Body of pancreas (tissue), 4 donors: ENCODE measurements around the gene OR6C65. TPM values are rescaled to one million over a fixed set of nuclear protein-coding genes. Genes with fewer than 3 reads are reported as not detected.
A peak's percentile ranks its signal among the peaks of the same experiment; 100 is the strongest.

Experiments
- ATAC-seq: fragments of 150-250 bp; one replicate; pipeline ENCODE4 v1.9.1; 2016
- DNase-seq, 4 donors: peaks; one replicate each; pipeline ENCODE4 v3.0.0-alpha.2; 2019
- H3K27ac ChIP-seq, 4 donors: fragments of 200-600 bp; sonication (generic); 1 replicate in 3 of 4; 2 replicates in 1 of 4; pipeline versions ENCODE4 v1.5.1 to v1.6.1; 2016 to 2019; ENCODE audit warnings: mild to moderate bottlenecking in 1 of 4, mixed read lengths in 1 of 4, moderate library complexity in 1 of 4
- H3K27me3 ChIP-seq, 2 donors: fragments of 200-600 bp; sonication (generic); one replicate each; pipeline ENCODE4 v1.6.0; 2016; ENCODE audit warnings: mild to moderate bottlenecking in 1 of 2
- H3K36me3 ChIP-seq, 2 donors: fragments of 200-600 bp; sonication (generic); replicated peaks in 1 of 2; 2 replicates each; pipeline ENCODE4 v1.5.1; 2016; ENCODE audit warnings: low read depth in 2 of 2; ENCODE audit not compliant: insufficient read depth in 1 of 2
- H3K4me1 ChIP-seq: fragments of 200-600 bp; sonication (generic); one replicate; pipeline ENCODE4 v1.6.0; 2016
- H3K4me3 ChIP-seq, 2 donors: fragments of 200-600 bp; sonication (generic); 1 replicate in 1 of 2; 2 replicates in 1 of 2; pipeline ENCODE4 v1.5.1; 2016 to 2019
- H3K9me3 ChIP-seq, 3 donors: fragments of 200-600 bp; sonication (generic); 1 replicate in 2 of 3; 2 replicates in 1 of 3; pipeline ENCODE4 v1.5.1; 2016
- POLR2A ChIP-seq, 3 donors: fragments of 450-650 bp; IDR thresholded peaks; one replicate each; pipeline ENCODE4 v1.6.1; 2016; ENCODE audit warnings: antibody characterized with exemption in 3 of 3, mild to moderate bottlenecking in 2 of 3
- WGBS, 2 donors: methylation state at CpG; one replicate each; pipeline ENCODE4 v1.1.5; 2017; 5-methylcytosine and 5-hydroxymethylcytosine counted together
- intact Hi-C: fragments of 100-400 bp; cut with DNase I; formaldehyde crosslinking; loops from one replicate; pipeline ENCODE4 v1.15.1; 2023
- total RNA-seq, 2 donors: library from RNA; depleted of rRNA; stranded (reverse); fragments of >200 nt; gene quantifications; one replicate each; pipeline ENCODE4 v1.1.0, GENCODE V29; 2016
- TF ChIP-seq, protein P1 (sequence below), 7 experiments: fragments of 450-650 bp in 4 of 7; fragments of 200-600 bp in 3 of 7; sonication (generic) in 3 of 7; IDR thresholded peaks; one replicate each; pipeline ENCODE4 v1.5.1; 2016 to 2019; ENCODE audit warnings: antibody characterized with exemption in 7 of 7

Gene OR6C65
- total RNA-seq, 2 donors from 2014 or later = not detected

- intact Hi-C loops = no loop called here
- no peak within 1 kb of the TSS for H3K27ac ChIP-seq
- DNase-seq (no peak), ATAC-seq (no peak)
- WGBS, 2 donors = 34 to 41% methylated on average over 2 of the region's 2 CpGs
- H3K9me3 ChIP-seq = no peaks in the 10 kb centered on the region
- no peaks in the 10 kb centered on the region for H3K4me1 ChIP-seq
- TF ChIP-seq, protein P1, sequence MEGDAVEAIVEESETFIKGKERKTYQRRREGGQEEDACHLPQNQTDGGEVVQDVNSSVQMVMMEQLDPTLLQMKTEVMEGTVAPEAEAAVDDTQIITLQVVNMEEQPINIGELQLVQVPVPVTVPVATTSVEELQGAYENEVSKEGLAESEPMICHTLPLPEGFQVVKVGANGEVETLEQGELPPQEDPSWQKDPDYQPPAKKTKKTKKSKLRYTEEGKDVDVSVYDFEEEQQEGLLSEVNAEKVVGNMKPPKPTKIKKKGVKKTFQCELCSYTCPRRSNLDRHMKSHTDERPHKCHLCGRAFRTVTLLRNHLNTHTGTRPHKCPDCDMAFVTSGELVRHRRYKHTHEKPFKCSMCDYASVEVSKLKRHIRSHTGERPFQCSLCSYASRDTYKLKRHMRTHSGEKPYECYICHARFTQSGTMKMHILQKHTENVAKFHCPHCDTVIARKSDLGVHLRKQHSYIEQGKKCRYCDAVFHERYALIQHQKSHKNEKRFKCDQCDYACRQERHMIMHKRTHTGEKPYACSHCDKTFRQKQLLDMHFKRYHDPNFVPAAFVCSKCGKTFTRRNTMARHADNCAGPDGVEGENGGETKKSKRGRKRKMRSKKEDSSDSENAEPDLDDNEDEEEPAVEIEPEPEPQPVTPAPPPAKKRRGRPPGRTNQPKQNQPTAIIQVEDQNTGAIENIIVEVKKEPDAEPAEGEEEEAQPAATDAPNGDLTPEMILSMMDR (IDR thresholded peaks at IDR 0.05) = no peak
- no peak for TF ChIP-seq POLR2A (IDR thresholded peaks at IDR 0.05)
- H3K36me3 ChIP-seq = no peaks in the 10 kb centered on the region
- no peak within 1 kb of the TSS for H3K4me3 ChIP-seq
- H3K27me3 ChIP-seq = no peaks in the 10 kb centered on the region
Measured at GRCh38 chr12:55443776-55444175, 43.4 kb downstream of the OR6C65 start, which contains the start of gene OR6C2. Gene OR6C2, plus strand, starts transcription at chr12:55444076. Its CDS starts 8,138 bp downstream, at chr12:55452214.

DNA sequence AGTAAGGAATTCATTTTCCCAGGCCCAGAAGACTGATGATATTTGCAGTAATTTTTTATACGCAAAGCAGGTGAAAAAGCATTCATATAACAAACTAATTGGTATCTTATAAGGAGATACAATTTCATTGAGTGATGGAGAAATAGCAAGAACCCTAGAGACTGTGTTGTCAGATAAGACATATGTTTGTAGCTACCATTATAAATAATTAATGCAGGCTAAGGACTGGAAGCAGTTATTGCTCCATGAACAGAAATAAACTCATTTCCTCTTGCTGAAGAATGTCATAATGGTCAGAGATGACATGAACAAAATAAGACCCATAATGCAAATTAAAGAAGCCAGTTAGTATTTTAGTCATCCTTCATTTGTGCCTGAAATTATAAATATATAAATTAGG lies 45.0 kb downstream of the OR6C65 start:
- H3K36me3 ChIP-seq = no peaks in the 10 kb centered on the region
- H3K9me3 ChIP-seq = no peaks in the 10 kb centered on the region
- no peaks in the 10 kb centered on the region for H3K27me3 ChIP-seq
- no peak overlapping the region for H3K27ac ChIP-seq
- no peak for TF ChIP-seq POLR2A (IDR thresholded peaks at IDR 0.05)
- TF ChIP-seq, protein P1 (IDR thresholded peaks at IDR 0.05) = no peak
- no peak for ATAC-seq
- H3K4me1 ChIP-seq = no peaks in the 10 kb centered on the region
- DNase-seq = no peak
- intact Hi-C loops = no loop called here
- 95 to 96% methylated on average over 1 of the region's 1 CpG for WGBS, 2 donors
- no peak overlapping the region for H3K4me3 ChIP-seq

GRCh38 chr12:55446326-55446725 lies 46.0 kb downstream of the OR6C65 start:
- Histone ChIP-seq H3K4me1 (no peaks in the 10 kb centered on the region), H3K27me3 (no peaks in the 10 kb centered on the region), H3K27ac (no peak overlapping the region), H3K36me3 (no peaks in the 10 kb centered on the region), H3K4me3 (no peak overlapping the region), H3K9me3 (no peaks in the 10 kb centered on the region)
- TF ChIP-seq, protein P1 (IDR thresholded peaks at IDR 0.05) = peak in 5 of 7 experiments; percentile 11 to 57 (median 23)
- no peak for TF ChIP-seq POLR2A (IDR thresholded peaks at IDR 0.05)
- DNase-seq = peak in 1 of 4 donors; percentile 4
- WGBS, 2 donors = 45 to 56% methylated on average over 5 of the region's 5 CpGs
- no peak for ATAC-seq
- intact Hi-C loops = no loop called here

GRCh38 chr12:55448825-55449224 lies 48.5 kb downstream of the OR6C65 start:
- H3K4me3 ChIP-seq = no peak overlapping the region
- intact Hi-C loops = no loop called here
- ATAC-seq = no peak
- H3K27me3 ChIP-seq = no peaks in the 10 kb centered on the region
- H3K27ac ChIP-seq = no peak overlapping the region
- no peaks in the 10 kb centered on the region for H3K9me3 ChIP-seq
- H3K4me1 ChIP-seq = no peaks in the 10 kb centered on the region
- H3K36me3 ChIP-seq = no peaks in the 10 kb centered on the region
- no peak for DNase-seq
- no peak for TF ChIP-seq POLR2A (IDR thresholded peaks at IDR 0.05)
- TF ChIP-seq, protein P1 (IDR thresholded peaks at IDR 0.05) = no peak

Other genes starting within 250 kb of the OR6C65 start
- gene OR10A7, start 179.5 kb upstream of the OR6C65 start, total RNA-seq = not detected
- gene OR6C74, start 155.9 kb upstream of the OR6C65 start, total RNA-seq = not detected
- gene OR6C6, start 104.0 kb upstream of the OR6C65 start, total RNA-seq = not detected
- gene OR6C1, start 86.2 kb upstream of the OR6C65 start, total RNA-seq = not detected
- not detected for gene OR6C3, start 69.8 kb upstream of the OR6C65 start, total RNA-seq
- not detected for gene OR6C75, start 37.6 kb upstream of the OR6C65 start, total RNA-seq
- not detected for gene OR6C76, start 25.7 kb downstream of the OR6C65 start, total RNA-seq
- gene OR6C2, start 43.5 kb downstream of the OR6C65 start, total RNA-seq = not detected
- not detected for gene OR6C70, start 69.6 kb downstream of the OR6C65 start, total RNA-seq
- gene OR6C68, start 91.8 kb downstream of the OR6C65 start, total RNA-seq = not detected
- gene OR6C4, start 149.1 kb downstream of the OR6C65 start, total RNA-seq = not detected
- not detected for gene OR2AP1, start 171.9 kb downstream of the OR6C65 start, total RNA-seq
- not detected for gene OR10P1, start 236.4 kb downstream of the OR6C65 start, total RNA-seq